Activated naive CD8-positive, alpha-beta T cell treated with anti-CD3 and anti-CD28 coated beads, Interleukin-2, amount 10 ng/mL, durations not matched to agents 7 days and 5 days (primary cell): ENCODE data around the gene GAN. TPM values are rescaled to one million over a fixed set of nuclear protein-coding genes. Genes with fewer than 3 reads are reported as not detected.

Source experiments
- total RNA-seq, 2 experiments: library from RNA; stranded (reverse); gene quantifications; one replicate each; pipeline ENCODE4 v1.2.3, GENCODE V29; 2021

GAN gene
- total RNA-seq, 2 experiments from 2014 or later: 9.0 to 9.3 TPM

Other genes starting within 250 kb of the GAN start
- under 1 TPM; 0.53 to 0.65 TPM for gene C16orf46, start 237.7 kb upstream of the GAN start, total RNA-seq
- 1 to 10 TPM; 8.4 to 8.6 TPM for gene GCSH, start 218.6 kb upstream of the GAN start, total RNA-seq
- gene BCO1, start 76.3 kb upstream of the GAN start, total RNA-seq: not detected
- gene CMIP, start 129.8 kb downstream of the GAN start, total RNA-seq: 10 to 100 TPM; 65.4 to 76.7 TPM